ENCODE data around the gene TIGAR.

DNA sequence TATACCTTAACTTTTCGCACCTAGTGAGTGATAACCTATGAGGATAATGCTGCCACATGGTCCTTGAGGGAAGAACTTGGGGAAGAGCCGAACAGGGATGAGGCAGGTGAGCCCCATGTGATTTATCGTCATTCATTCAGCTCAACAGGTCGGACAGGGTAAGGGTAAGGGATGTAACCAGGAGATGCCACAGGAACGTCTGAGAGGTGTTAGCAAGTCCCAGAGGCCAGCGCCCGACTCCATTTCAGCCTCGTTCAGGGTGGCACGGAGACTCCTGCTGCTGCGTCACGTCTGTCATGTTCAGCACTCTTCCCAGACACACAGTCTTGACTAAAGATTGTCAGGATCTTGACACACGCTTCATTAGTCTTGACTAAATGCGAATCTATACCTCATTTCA lies 23.4 kb upstream of the TIGAR start:
- TF ChIP-seq, protein P1, sequence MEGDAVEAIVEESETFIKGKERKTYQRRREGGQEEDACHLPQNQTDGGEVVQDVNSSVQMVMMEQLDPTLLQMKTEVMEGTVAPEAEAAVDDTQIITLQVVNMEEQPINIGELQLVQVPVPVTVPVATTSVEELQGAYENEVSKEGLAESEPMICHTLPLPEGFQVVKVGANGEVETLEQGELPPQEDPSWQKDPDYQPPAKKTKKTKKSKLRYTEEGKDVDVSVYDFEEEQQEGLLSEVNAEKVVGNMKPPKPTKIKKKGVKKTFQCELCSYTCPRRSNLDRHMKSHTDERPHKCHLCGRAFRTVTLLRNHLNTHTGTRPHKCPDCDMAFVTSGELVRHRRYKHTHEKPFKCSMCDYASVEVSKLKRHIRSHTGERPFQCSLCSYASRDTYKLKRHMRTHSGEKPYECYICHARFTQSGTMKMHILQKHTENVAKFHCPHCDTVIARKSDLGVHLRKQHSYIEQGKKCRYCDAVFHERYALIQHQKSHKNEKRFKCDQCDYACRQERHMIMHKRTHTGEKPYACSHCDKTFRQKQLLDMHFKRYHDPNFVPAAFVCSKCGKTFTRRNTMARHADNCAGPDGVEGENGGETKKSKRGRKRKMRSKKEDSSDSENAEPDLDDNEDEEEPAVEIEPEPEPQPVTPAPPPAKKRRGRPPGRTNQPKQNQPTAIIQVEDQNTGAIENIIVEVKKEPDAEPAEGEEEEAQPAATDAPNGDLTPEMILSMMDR (IDR thresholded peaks at IDR 0.05): no peak
- no peak for TF ChIP-seq POLR2A (IDR thresholded peaks at IDR 0.05)
